Transverse colon (tissue), 4 donors: ENCODE measurements around the gene SCN3A. TPM values are rescaled to one million over a fixed set of nuclear protein-coding genes. Genes with fewer than 3 reads are reported as not detected.

ENCODE experiments used
- DNase-seq: peaks from one replicate; pipeline ENCODE4 v3.0.0-alpha.2; 2019
- H3K27ac ChIP-seq, 4 donors: fragments of 200-600 bp; sonication (generic); 2 replicates each; pipeline ENCODE4 v1.5.1; 2016 to 2018; ENCODE audit warnings: inconsistent platforms in 4 of 4
- H3K27me3 ChIP-seq: fragments of 200-600 bp; sonication (generic); 2 replicates; pipeline ENCODE4 v1.5.1; 2017; ENCODE audit warnings: inconsistent platforms
- H3K36me3 ChIP-seq, 4 donors: fragments of 200-600 bp; sonication (generic); 2 replicates each; pipeline ENCODE4 v1.5.1; 2017 to 2019; ENCODE audit warnings: inconsistent platforms in 4 of 4
- H3K4me1 ChIP-seq, 4 donors: fragments of 200-600 bp; sonication (generic); 2 replicates each; pipeline ENCODE4 v1.5.1; 2017 to 2020; ENCODE audit warnings: inconsistent platforms in 4 of 4
- H3K4me3 ChIP-seq, 4 donors: fragments of 200-600 bp; sonication (generic); 1 replicate in 1 of 4; 2 replicates in 3 of 4; pipeline versions ENCODE4 v1.5.1 to v1.6.1; 2017 to 2019; ENCODE audit warnings: inconsistent platforms in 4 of 4
- H3K9me3 ChIP-seq, 2 donors: fragments of 200-600 bp; sonication (generic); 2 replicates each; pipeline ENCODE4 v1.5.1; 2017 to 2019; ENCODE audit warnings: inconsistent platforms in 2 of 2
- CTCF ChIP-seq, 5 experiments: fragments of 200-600 bp in 3 of 5; fragments of 450-650 bp in 2 of 5; sonication (generic) in 3 of 5; IDR thresholded peaks; 1 replicate in 2 of 5; 2 replicates in 3 of 5; pipeline ENCODE4 v1.5.1; 2016 to 2017; ENCODE audit warnings: antibody characterized with exemption in 5 of 5, inconsistent platforms in 3 of 5, mild to moderate bottlenecking in 2 of 5, moderate library complexity in 1 of 5
- EP300 ChIP-seq: sonication (generic); formaldehyde crosslinking; IDR thresholded peaks from one replicate; pipeline ENCODE4 v1.6.1; 2017; ENCODE audit warnings: antibody characterized with exemption, low read depth
- POLR2A ChIP-seq: fragments of 450-650 bp; IDR thresholded peaks from one replicate; pipeline ENCODE4 v1.6.1; 2016; ENCODE audit warnings: antibody characterized with exemption, mild to moderate bottlenecking, moderate library complexity
- POLR2AphosphoS5 ChIP-seq, 3 donors: sonication (generic); formaldehyde crosslinking; IDR thresholded peaks; one replicate each; pipeline ENCODE4 v1.6.1; 2016; ENCODE audit warnings: antibody characterized with exemption in 3 of 3
- WGBS, 2 donors: methylation state at CpG; one replicate each; pipeline ENCODE4 v1.1.5; 2018; ENCODE audit warnings: low coverage in 1 of 2; 5-methylcytosine and 5-hydroxymethylcytosine counted together
- in situ Hi-C, 4 donors: fragments of 200-750 bp; cut with MboI; loops; one replicate each; pipeline versions ENCODE4 v1.15.0 to v1.15.1; 2017; ENCODE audit warnings: low sequenced_read_pairs in 3 of 4, low pct_ligation_motif_present in 1 of 4, low pct_unique_long_range_greater_than_20kb in 1 of 4
- intact Hi-C: fragments of 100-400 bp; cut with DNase I; formaldehyde crosslinking; loops from one replicate; pipeline ENCODE4 v1.15.1; 2023; ENCODE audit warnings: low total_unique reads
- total RNA-seq, 4 donors: library from RNA; depleted of rRNA; stranded (reverse); fragments of >200 nt; gene quantifications; one replicate each; pipeline ENCODE4 v1.1.0, GENCODE V29; 2016

SCN3A gene
- total RNA-seq, 4 donors from 2014 or later: 0.60 to 2.5 (median 1.4) TPM

GRCh38 chr2:165238295-165238694 is 34.4 kb upstream of the SCN3A start:
- no peaks in the 10 kb centered on the region for H3K27me3 ChIP-seq
- no peak overlapping the region for H3K4me3 ChIP-seq
- no peaks in the 10 kb centered on the region for H3K9me3 ChIP-seq
- intact Hi-C loops: no loop called here
- no peaks in the 10 kb centered on the region for H3K36me3 ChIP-seq
- H3K27ac ChIP-seq: no peak overlapping the region
- TF ChIP-seq POLR2AphosphoS5 (IDR thresholded peaks at IDR 0.05) (no peak), POLR2A (no peak), EP300 (no peak), CTCF (IDR thresholded peaks at IDR 0.05) (no peak)
- no peaks in the 10 kb centered on the region for H3K4me1 ChIP-seq
- 5 to 10% methylated on average over 3 of the region's 3 CpGs for WGBS, 2 donors
- in situ Hi-C loops: no loop called here
- DNase-seq: no peak

DNA sequence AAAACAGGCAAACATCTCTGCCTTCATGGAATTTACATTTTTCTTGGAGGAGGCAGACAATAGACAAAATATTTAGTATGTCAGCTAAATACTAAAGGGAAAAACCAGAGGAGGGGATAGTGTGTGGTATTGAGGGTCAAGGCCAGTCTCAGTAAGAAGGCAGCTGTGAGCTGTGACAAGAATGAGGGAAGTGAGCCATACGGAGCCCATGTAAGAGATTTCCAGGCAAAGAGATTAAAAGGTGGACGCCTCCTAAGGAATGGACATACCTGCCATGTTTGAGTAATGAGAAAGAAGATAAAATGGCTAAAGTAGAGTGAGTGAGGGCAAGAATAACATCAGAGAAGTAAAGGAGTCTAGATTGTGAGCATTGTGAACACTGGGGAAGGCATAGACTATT is 33.2 kb upstream of the SCN3A start:
- intact Hi-C loops (no loop called here), in situ Hi-C loops (no loop called here)
- TF ChIP-seq CTCF (IDR thresholded peaks at IDR 0.05) (no peak), EP300 (no peak), POLR2AphosphoS5 (IDR thresholded peaks at IDR 0.05) (no peak), POLR2A (no peak)
- no peak for DNase-seq
- WGBS, 2 donors: 57 to 61% methylated on average over 2 of the region's 2 CpGs
- Histone ChIP-seq H3K36me3 (no peaks in the 10 kb centered on the region), H3K4me3 (no peak overlapping the region), H3K27me3 (no peaks in the 10 kb centered on the region), H3K27ac (no peak overlapping the region), H3K9me3 (no peaks in the 10 kb centered on the region), H3K4me1 (no peaks in the 10 kb centered on the region)

DNA sequence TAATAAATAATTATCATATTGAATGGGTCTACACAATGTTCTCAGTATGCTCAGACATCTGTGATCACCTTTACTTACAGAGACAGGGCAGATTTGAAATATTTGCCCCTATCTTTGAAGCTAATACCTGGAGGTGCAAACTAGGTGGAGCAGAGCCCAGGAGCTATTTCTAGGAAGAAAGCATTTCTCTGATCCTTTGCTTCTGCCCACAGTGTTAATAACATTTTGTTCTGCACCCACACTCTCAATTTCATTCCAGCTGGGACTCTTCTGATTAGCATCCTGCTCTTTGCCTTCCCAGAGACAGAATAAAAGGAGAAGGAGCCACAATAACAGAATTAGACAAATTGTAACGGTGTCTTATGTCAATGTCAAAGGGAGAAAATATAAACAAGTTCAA is 23.7 kb upstream of the SCN3A start:
- no peak for DNase-seq
- no peak for TF ChIP-seq EP300
- H3K27ac ChIP-seq: no peak overlapping the region
- H3K36me3 ChIP-seq: no peaks in the 10 kb centered on the region
- in situ Hi-C loops: no loop called here
- intact Hi-C loops: no loop called here
- H3K4me1 ChIP-seq: no peaks in the 10 kb centered on the region
- no peak overlapping the region for H3K4me3 ChIP-seq
- H3K9me3 ChIP-seq: no peaks in the 10 kb centered on the region
- 66 to 79% methylated on average over 1 of the region's 1 CpG for WGBS, 2 donors
- H3K27me3 ChIP-seq: no peaks in the 10 kb centered on the region

DNA sequence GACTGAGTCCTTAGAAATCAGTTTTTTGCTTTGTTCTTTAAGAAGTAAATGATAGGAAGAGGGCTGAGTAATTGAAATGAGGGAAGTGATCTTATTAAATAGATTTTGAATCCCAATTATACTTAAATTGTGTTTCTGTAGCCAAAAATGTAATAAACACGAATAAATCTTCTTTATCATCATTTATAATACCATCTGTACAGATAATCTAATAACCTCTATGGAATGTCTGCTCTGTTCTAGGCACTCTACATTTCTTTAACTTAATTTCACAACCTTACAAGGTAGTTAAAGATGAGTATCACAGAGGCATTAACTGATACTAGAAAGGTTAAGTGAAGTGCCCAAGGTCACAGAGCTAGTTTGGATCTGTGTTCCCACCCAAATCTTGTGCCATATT is 21.1 kb upstream of the SCN3A start:
- H3K36me3 ChIP-seq: no peaks in the 10 kb centered on the region
- in situ Hi-C loops (loop anchor here in 2 of 4 donors (25.0 kb wide), 1 partner anchor 213 kb away; no protein-coding TSS in a partner anchor), intact Hi-C loops (no loop called here)
- no peaks in the 10 kb centered on the region for H3K27me3 ChIP-seq
- no peaks in the 10 kb centered on the region for H3K9me3 ChIP-seq
- no peak for DNase-seq
- H3K4me1 ChIP-seq: no peaks in the 10 kb centered on the region
- 11 to 31% methylated on average over 1 of the region's 1 CpG for WGBS, 2 donors
- H3K4me3 ChIP-seq: no peak overlapping the region
- TF ChIP-seq EP300: no peak
- TF ChIP-seq CTCF (IDR thresholded peaks at IDR 0.05): no peak
- TF ChIP-seq POLR2A: no peak
- no peak for TF ChIP-seq POLR2AphosphoS5 (IDR thresholded peaks at IDR 0.05)
- H3K27ac ChIP-seq: no peak overlapping the region

GRCh38 chr2:165219481-165219880 is 15.6 kb upstream of the SCN3A start:
- intact Hi-C loops: no loop called here
- H3K27me3 ChIP-seq: no peaks in the 10 kb centered on the region
- H3K36me3 ChIP-seq: no peaks in the 10 kb centered on the region
- H3K27ac ChIP-seq: no peak overlapping the region
- no peaks in the 10 kb centered on the region for H3K4me1 ChIP-seq
- no peak for TF ChIP-seq POLR2AphosphoS5 (IDR thresholded peaks at IDR 0.05)
- TF ChIP-seq CTCF (IDR thresholded peaks at IDR 0.05): no peak
- TF ChIP-seq POLR2A: no peak
- no peak for TF ChIP-seq EP300
- in situ Hi-C loops: loop anchor here in 2 of 4 donors (25.0 kb wide), 1 partner anchor 207 kb away; no protein-coding TSS in a partner anchor
- WGBS, 2 donors: 67 to 73% methylated on average over 2 to 3 of the region's 3 CpGs
- H3K4me3 ChIP-seq: no peak overlapping the region
- no peak for DNase-seq
- H3K9me3 ChIP-seq: no peaks in the 10 kb centered on the region
